GM19455 (cell line): ENCODE data around the gene SMAD6.

Experiments
- ATAC-seq: cut with Tn5 transposase; IDR thresholded peaks from one replicate; pipeline ENCODE4 v1.9.1; 2021; ENCODE audit not compliant: unreplicated experiment

SMAD6 gene

GRCh38 chr15:66738595-66738994 is 36.6 kb downstream of the SMAD6 start:
- ATAC-seq = no peak

- ATAC-seq = no peak
Measured at GRCh38 chr15:66739287-66739686, 37.3 kb downstream of the SMAD6 start.

- ATAC-seq = no peak
Measured at GRCh38 chr15:66740802-66741201, 38.8 kb downstream of the SMAD6 start.

DNA sequence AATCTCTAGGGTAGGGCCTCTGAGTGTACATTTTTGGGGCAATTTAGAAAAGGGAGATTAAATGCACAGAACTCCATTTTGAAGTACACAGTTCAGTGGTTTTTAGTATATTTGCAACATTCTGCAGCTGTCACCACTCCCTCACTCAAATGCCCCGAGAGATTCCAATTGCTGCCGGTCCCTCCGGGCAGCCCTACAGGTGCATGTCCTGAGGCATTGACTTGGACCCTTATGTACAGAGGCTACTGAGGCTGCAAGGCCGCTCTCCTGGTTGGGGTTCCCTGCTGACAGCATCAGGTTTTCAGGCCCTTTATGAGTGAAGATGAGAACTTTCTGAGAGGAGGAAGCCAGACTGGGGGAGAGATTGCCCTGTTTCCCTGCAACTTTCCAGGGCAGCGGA is 39.6 kb downstream of the SMAD6 start:
- ATAC-seq = no peak

- ATAC-seq = no peak
Measured at GRCh38 chr15:66742286-66742685, 40.2 kb downstream of the SMAD6 start.

DNA sequence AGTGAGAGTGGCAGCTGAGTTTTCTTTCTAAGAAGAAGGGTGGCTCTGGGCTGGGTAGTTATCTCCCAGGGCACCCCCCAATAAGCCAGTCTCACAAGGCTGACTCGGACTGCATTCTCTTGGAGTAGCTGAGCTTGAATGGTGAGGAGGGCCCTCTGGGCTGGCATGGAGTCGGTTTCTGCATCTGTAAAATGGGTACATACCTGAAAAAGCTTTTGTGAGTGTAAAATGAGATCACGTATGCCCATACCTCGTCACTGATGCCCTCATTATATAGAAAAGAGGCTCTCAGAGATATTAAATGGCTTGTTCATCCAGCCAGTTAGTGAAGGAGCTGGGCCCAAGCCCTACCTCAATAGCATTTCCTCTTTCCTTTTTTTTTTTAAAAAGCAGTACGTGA is 41.2 kb downstream of the SMAD6 start:
- ATAC-seq = no peak

GRCh38 chr15:66743703-66744536 is 41.9 kb downstream of the SMAD6 start:
- ATAC-seq = no peak

DNA sequence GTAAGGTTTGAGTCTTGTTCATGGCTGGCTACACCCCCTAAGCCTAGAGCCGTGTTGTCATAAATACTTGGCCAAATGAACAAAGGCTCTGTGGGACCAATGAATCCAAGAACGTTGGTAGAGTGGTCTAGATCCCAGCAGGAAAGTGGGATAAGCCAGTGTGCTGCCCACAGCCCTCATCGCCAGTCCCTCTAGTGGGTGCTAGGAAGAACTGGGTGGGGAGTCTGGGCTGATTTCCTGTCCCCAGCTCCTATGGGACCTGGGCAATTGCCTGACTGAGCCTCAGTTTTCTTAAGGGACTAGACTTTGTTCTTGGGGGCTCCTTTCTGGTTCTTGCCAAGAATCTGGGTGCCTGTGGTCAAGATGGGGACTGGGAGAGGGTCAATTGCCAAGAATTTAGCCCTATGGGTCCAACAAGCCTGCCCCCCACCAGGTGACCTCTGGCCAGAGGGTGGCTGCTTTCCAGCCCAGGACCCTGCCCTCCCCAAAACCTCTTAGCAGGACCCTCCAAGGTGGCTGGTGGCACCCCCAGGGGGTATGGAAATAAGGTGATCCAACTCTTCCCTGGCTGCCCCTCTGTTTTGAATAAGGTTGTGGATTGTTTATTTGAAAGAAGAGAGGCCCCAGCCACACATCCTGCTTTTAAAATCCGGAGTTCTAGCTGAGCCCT is 42.7 kb downstream of the SMAD6 start:
- no peak for ATAC-seq

- no peak for ATAC-seq
Measured at GRCh38 chr15:66745530-66746230, 43.6 kb downstream of the SMAD6 start.

GRCh38 chr15:66746231-66746605 is 44.2 kb downstream of the SMAD6 start:
- ATAC-seq = no peak

DNA sequence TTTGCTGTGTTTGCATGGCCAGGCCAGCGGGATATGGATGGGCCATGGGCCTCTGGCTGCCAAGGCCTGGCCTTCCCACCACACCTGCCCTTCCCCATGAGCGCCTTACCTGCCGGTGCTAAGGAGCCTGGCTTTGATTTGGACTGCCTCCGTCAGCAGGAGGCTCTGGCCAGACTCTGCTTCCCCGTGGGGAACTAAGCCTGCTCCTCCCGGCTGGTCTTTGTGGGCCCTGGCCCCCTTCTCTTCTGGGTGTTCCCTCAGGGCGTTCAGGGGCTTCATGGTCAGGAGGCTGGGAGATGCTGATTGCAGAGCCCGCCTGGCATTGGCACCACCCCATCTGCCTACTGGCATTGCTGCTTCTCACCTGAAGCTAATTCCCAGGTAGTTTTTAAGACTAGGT is 45.2 kb downstream of the SMAD6 start:
- ATAC-seq = no peak

DNA sequence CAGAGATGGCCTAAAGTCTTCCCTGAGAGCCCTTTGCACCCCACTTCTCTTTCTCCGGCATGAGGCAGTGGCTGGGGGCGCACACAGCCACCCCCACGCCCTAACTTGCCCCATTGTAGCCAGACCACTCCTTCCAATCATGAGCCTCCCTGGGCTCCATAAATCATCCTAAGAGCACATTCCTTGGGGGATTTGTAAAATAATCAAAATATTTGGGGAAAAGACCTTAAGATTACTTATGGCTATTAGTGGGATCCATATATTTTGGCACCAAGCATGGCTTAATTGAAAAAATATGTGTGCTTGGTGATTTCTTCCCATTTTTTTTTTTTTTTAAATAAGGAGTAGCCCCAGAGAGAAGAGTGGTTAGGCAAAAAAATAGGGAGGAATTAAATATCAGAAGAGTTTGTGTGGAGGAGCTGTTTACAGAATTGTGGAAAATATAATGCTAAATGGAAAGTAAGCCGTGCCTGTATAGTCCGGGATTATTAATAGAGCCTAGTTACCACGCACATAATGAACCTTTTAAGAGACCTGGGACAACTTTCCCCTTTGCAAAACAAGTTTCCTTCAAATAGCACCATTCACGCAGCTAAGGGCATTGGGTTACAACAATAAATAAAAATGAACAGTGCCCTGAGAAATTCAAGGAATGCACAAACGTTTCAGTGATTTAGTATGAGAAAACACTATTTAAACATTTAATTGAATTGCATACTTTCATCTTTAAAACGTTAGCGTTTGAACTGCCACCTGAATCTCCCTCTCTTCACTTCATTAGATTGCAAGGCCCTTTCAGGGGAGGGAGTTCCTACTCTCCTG is 46.1 kb downstream of the SMAD6 start:
- ATAC-seq = no peak

DNA sequence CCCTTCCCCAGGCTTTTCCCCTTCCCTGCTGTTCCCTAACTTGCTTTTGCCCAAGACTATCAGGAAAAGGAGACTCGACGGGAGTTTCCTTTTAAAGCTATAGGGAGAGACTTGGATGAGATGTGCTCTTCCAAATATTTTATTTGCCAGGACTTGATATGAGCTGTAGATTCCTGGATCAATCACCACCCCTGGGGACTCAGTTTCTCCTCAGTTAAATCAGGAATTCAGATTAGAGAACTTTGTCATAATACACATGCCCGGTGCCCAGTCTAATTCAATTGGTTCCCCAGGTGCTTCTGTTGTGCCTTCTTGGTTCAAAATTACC is 46.6 kb downstream of the SMAD6 start:
- no peak for ATAC-seq

DNA sequence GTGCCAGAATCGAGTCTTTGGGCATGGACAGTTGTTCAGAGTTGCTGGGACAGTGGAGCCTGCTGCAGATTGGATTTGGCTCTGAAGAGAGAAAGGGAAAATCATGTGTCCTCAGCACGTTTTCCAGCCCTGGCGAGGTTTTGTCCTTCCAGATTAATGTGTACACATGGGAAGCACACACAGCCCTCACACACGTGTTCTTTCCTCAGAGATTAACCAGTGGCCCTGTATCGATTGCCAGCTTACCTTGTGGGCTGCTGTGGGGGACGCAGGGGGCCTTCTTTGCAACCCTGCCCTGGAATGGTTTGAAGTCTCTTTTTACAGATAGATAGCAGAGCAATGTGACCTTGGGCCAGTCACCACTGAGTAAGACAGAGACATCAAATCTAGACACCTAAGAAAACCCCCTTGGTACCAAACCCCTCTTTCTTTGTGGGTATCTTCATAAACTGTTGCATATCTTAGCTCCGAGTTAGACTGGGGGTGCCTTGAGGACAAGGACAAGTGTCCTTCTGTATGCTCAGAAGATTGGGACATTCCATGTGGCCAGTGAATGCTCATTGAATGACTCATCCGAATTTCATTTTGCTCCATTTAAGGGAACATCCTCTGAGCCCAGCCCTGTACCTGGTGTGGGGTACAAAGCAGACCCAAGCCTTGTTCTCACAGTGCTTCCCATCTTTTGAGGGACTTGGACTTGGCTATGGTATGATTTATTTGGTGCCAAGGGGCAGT is 48.0 kb downstream of the SMAD6 start:
- ATAC-seq = no peak

GRCh38 chr15:66750609-66751008 is 48.6 kb downstream of the SMAD6 start:
- no peak for ATAC-seq

DNA sequence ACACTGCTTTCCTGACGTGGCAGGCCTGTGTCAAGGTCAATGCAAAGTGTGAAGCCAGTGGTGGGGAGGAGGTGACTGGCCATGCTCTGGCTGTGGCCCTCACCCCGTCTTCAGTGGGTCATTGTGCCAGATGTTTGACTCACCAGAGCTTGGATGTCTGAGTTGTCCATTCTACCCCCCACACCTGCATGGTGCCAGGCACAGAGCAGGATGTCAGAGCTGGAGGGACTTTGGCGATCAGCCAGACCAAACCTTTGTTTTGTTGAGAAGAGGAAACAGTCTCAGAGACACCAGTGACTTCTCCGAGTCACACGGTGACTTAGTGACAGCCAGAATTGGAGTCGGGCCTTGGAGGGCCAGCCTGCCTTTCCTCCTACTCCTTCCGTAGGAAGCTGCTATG is 49.5 kb downstream of the SMAD6 start:
- no peak for ATAC-seq

- no peak for ATAC-seq
Measured at GRCh38 chr15:66752078-66752477, 50.0 kb downstream of the SMAD6 start.

- no peak for ATAC-seq
Measured at GRCh38 chr15:66753687-66754377, 51.8 kb downstream of the SMAD6 start.

DNA sequence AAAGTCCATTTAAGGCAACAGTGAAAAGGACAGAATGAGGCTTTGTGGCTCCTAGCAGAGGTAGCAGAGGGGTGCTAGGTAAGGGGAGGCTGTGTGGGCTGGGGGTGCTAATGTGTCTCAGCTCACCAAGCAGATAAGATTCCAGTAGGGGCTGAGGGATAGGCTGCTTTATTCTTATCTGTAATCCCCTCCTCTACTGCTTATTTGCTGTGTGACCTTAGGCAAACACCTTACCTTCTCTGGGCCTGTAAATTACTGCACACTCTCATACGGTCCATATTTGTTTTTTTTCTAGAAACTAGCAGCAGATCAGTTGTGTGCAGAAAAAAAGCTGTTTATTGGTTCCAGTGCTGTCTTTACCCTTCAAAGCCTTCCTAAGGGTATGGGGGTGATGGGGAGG is 52.8 kb downstream of the SMAD6 start:
- ATAC-seq = no peak
